OCI-LY1 (cell line): ENCODE results near the gene IKZF2.

Experiments used
- H2AFZ ChIP-seq: fragments of 200-600 bp; sonication (generic), shearing (Covaris generic); 2 replicates; pipeline ENCODE4 v1.6.0; 2014; ENCODE audit warnings: antibody characterized with exemption, mild to moderate bottlenecking, low read length
- H3F3A ChIP-seq: fragments of 200-600 bp; sonication (generic), shearing (Covaris generic); 2 replicates; pipeline ENCODE4 v1.6.0; 2014; ENCODE audit warnings: mild to moderate bottlenecking, antibody characterized with exemption, low read length, moderate library complexity; ENCODE audit not compliant: insufficient read depth
- H3K27ac ChIP-seq: fragments of 200-600 bp; sonication (generic); 2 replicates; pipeline ENCODE4 v1.5.1; 2014; ENCODE audit warnings: low read length, mixed run types, mild to moderate bottlenecking, low read depth; ENCODE audit not compliant: poor library complexity, severe bottlenecking
- H3K27me3 ChIP-seq: fragments of 200-600 bp; sonication (generic); 2 replicates; pipeline ENCODE4 v1.6.0; 2014; ENCODE audit warnings: antibody characterized with exemption, mild to moderate bottlenecking, low read length, moderate library complexity; ENCODE audit not compliant: insufficient read depth
- H3K36me3 ChIP-seq: fragments of 200-600 bp; sonication (generic); 2 replicates; pipeline ENCODE4 v1.6.1; 2014; ENCODE audit warnings: mild to moderate bottlenecking, antibody characterized with exemption, low read length, moderate library complexity, mixed read lengths; ENCODE audit not compliant: insufficient read depth
- H3K4me1 ChIP-seq: fragments of 200-600 bp; sonication (generic); 2 replicates; pipeline ENCODE4 v1.5.1; 2014; ENCODE audit warnings: mild to moderate bottlenecking, low read length, moderate library complexity; ENCODE audit not compliant: insufficient read depth, severe bottlenecking
- H3K4me2 ChIP-seq: fragments of 200-600 bp; sonication (generic), shearing (Covaris generic); 2 replicates; pipeline ENCODE4 v1.6.1; 2014; ENCODE audit warnings: low read length
- H3K4me3 ChIP-seq: fragments of 200-600 bp; sonication (generic); 2 replicates; pipeline ENCODE4 v1.5.1; 2014; ENCODE audit warnings: low read length, low read depth, mild to moderate bottlenecking, mixed read lengths; ENCODE audit not compliant: poor library complexity, severe bottlenecking
- H3K79me2 ChIP-seq: fragments of 200-600 bp; shearing (Covaris generic); 2 replicates; pipeline ENCODE4 v1.6.1; 2016; ENCODE audit warnings: mixed run types, low read length, mixed read lengths; ENCODE audit not compliant: insufficient read depth
- H3K9ac ChIP-seq: fragments of 200-600 bp; sonication (generic), shearing (Covaris generic); 2 replicates; pipeline ENCODE4 v1.6.1; 2014; ENCODE audit warnings: mild to moderate bottlenecking, low read length, mixed read lengths
- H3K9me2 ChIP-seq: fragments of 200-600 bp; sonication (generic), shearing (Covaris generic); 2 replicates; pipeline ENCODE4 v1.6.1; 2014; ENCODE audit warnings: low read depth, mild to moderate bottlenecking, low read length, mixed read lengths
- H3K9me3 ChIP-seq: fragments of 200-600 bp; shearing (Covaris generic); 2 replicates; pipeline ENCODE4 v1.6.1; 2014; ENCODE audit warnings: low read length, mixed read lengths
- H4K20me1 ChIP-seq: fragments of 200-600 bp; sonication (generic), shearing (Covaris generic); 2 replicates; pipeline ENCODE4 v1.6.0; 2016; ENCODE audit warnings: mild to moderate bottlenecking, low read length; ENCODE audit not compliant: insufficient read depth
- EZH2 ChIP-seq: fragments of 200-600 bp; sonication (generic), shearing (Covaris generic); IDR thresholded peaks from 2 replicates; pipeline ENCODE4 v1.8.0; 2017; ENCODE audit warnings: borderline replicate concordance, mixed run types, mild to moderate bottlenecking, antibody characterized with exemption, low read length, moderate library complexity, mixed read lengths
- TF ChIP-seq, protein P1 (sequence below): fragments of 200-600 bp; sonication (generic), shearing (Covaris generic); IDR thresholded peaks from 2 replicates; pipeline ENCODE4 v1.5.1; 2017; ENCODE audit warnings: mild to moderate bottlenecking, antibody characterized with exemption, low read length, moderate library complexity, mixed read lengths

The IKZF2 gene

DNA sequence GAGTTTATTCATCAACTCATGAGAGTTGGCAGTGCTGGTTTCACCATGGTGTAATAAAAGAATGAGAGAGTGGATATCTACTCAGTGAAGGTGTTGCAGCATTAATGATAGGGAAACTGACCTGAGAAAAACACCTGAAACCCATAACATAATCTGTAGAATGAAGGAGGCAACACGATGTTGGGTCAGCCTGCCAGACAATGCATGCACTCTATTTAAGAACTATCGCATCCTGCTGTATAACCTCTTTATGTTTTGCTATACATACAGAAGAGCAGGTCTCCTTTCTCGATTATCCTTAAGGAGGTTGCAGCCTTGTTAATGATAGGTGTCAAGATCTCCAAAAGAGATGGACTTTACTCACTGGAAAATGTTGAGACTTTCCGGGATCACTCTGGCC lies 65.9 kb downstream of the IKZF2 start:
- no peak overlapping the region for H3K4me3 ChIP-seq
- peaks cover 21% of the 10 kb centered on the region for H3K4me1 ChIP-seq
- H3K4me2 ChIP-seq: no peak overlapping the region
- H3K79me2 ChIP-seq: peaks cover 91% of the 10 kb centered on the region
- no peak overlapping the region for H3K9ac ChIP-seq
- no peaks in the 10 kb centered on the region for H3K27me3 ChIP-seq
- no peak overlapping the region for H2AFZ ChIP-seq
- H3K27ac ChIP-seq: no peak overlapping the region
- no peaks in the 10 kb centered on the region for H3K9me3 ChIP-seq
- no peaks in the 10 kb centered on the region for H3K9me2 ChIP-seq
- no peaks in the 10 kb centered on the region; the same call in 1 of the 2 replicates for H4K20me1 ChIP-seq
- peaks cover 80% of the 10 kb centered on the region for H3K36me3 ChIP-seq
- TF ChIP-seq, protein P1, sequence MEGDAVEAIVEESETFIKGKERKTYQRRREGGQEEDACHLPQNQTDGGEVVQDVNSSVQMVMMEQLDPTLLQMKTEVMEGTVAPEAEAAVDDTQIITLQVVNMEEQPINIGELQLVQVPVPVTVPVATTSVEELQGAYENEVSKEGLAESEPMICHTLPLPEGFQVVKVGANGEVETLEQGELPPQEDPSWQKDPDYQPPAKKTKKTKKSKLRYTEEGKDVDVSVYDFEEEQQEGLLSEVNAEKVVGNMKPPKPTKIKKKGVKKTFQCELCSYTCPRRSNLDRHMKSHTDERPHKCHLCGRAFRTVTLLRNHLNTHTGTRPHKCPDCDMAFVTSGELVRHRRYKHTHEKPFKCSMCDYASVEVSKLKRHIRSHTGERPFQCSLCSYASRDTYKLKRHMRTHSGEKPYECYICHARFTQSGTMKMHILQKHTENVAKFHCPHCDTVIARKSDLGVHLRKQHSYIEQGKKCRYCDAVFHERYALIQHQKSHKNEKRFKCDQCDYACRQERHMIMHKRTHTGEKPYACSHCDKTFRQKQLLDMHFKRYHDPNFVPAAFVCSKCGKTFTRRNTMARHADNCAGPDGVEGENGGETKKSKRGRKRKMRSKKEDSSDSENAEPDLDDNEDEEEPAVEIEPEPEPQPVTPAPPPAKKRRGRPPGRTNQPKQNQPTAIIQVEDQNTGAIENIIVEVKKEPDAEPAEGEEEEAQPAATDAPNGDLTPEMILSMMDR: no peak
- no peak for TF ChIP-seq EZH2
- H3F3A ChIP-seq: no peaks in the 10 kb centered on the region; the same call in 1 of the 2 replicates

DNA sequence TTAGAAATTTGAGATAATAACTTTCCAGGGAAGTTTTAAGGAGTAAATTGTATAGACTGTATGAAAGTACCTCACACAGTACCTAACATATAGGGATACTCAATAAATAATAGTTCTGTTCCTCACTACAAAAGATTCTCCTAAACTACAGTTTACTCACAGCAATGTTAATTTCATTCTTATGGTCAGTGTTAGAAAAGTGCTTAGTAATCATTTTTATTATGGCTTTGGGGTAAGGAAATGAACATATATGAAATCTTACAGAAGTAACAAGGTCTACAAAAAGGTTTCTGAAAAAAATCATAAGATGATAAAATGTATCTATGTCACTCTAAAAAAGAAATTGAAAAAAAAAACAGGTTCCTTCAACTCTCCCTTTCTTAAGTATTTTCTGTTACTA lies 67.2 kb downstream of the IKZF2 start:
- H3K9me2 ChIP-seq: no peaks in the 10 kb centered on the region
- H3K9ac ChIP-seq: no peak overlapping the region
- no peak overlapping the region for H3K4me2 ChIP-seq
- H3K4me1 ChIP-seq: peaks cover 11% of the 10 kb centered on the region
- no peak overlapping the region for H2AFZ ChIP-seq
- H4K20me1 ChIP-seq: no peaks in the 10 kb centered on the region; the same call in 1 of the 2 replicates
- H3F3A ChIP-seq: no peaks in the 10 kb centered on the region; the same call in 1 of the 2 replicates
- H3K27me3 ChIP-seq: no peaks in the 10 kb centered on the region
- H3K9me3 ChIP-seq: no peaks in the 10 kb centered on the region
- H3K4me3 ChIP-seq: no peak overlapping the region
- no peak for TF ChIP-seq EZH2
- TF ChIP-seq, protein P1: no peak
- no peak overlapping the region for H3K27ac ChIP-seq
- peaks cover 91% of the 10 kb centered on the region for H3K79me2 ChIP-seq
- H3K36me3 ChIP-seq: peaks cover 79% of the 10 kb centered on the region

DNA sequence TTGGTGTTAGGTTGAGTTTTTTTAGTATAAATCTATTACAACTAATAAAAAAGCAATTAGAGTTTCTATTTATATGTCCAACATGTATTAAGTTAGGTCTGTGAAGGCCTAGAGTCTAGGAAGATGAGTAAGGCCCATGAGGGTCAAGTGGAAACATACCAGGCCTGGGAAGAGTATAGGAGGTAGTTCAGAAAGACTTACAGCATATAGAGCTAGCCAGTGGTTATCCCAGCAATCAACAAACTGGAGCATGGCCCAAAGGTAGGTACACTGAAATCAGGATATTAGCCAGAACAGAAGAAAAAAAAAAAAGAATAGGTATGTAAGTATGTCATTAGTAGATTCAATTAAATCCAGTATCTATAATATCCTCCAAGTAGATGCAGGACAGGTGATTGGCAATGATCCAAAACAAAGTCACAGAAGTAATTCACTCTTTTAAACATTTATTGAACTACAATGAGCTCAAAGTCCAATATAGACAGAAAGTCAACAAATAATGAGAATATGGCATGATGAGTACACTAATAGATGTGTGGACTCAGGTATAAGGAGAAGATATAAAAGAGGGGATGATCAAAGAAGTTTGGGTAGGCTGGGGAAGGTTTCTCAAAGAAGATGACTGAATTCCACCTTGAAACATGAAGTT lies 70.3 kb downstream of the IKZF2 start:
- H3K27me3 ChIP-seq: no peaks in the 10 kb centered on the region
- H3K4me3 ChIP-seq: no peak overlapping the region
- no peak overlapping the region for H3K4me2 ChIP-seq
- H3K36me3 ChIP-seq: peaks cover 85% of the 10 kb centered on the region
- H3K9ac ChIP-seq: no peak overlapping the region
- no peaks in the 10 kb centered on the region; the same call in 1 of the 2 replicates for H3F3A ChIP-seq
- H3K9me2 ChIP-seq: no peaks in the 10 kb centered on the region
- H3K4me1 ChIP-seq: no peaks in the 10 kb centered on the region
- no peak overlapping the region for H2AFZ ChIP-seq
- H4K20me1 ChIP-seq: no peaks in the 10 kb centered on the region
- peaks cover 98% of the 10 kb centered on the region for H3K79me2 ChIP-seq
- TF ChIP-seq, protein P1: no peak
- TF ChIP-seq EZH2: no peak
- no peaks in the 10 kb centered on the region for H3K9me3 ChIP-seq
- H3K27ac ChIP-seq: no peak overlapping the region
